ENCODE measurements around the gene CERS6. TPM values are rescaled to one million over a fixed set of nuclear protein-coding genes. Genes with fewer than 3 reads are reported as not detected.
"Not testable (repeated sequence)": the region's sequence is repeated elsewhere in the genome, so short reads cannot be mapped to it uniquely, and the experiment has no call there.

CERS6 gene
- total and polyA plus RNA-seq, 4 donors: 4.3 to 10.6 (median 6.4) TPM

- H3K27ac ChIP-seq (ENCODE audit: low read depth in 1 of 2, low read length in 2 of 2): no peak overlapping the region
- no peak for ATAC-seq (ENCODE audit: low FRiP score)
- no peaks in the 10 kb centered on the region for H3K27me3 ChIP-seq (ENCODE audit: control insufficient read depth in 1 of 2, insufficient read depth in 2 of 2, low read length in 1 of 2)
- no peak overlapping the region for H3K4me3 ChIP-seq (ENCODE audit: low read length in 2 of 2)
- no peaks in the 10 kb centered on the region for H3K36me3 ChIP-seq (ENCODE audit: control insufficient read depth in 1 of 2, insufficient read depth in 2 of 2, low read length in 1 of 2)
- DNase-seq: no peak
- H3K4me1 ChIP-seq (ENCODE audit: control insufficient read depth in 1 of 2, insufficient read depth in 2 of 2, low read length in 2 of 2): peaks cover 3% of the 10 kb centered on the region in 2 donors
- intact Hi-C loops (cut with DNase I): no loop called here
- no peaks in the 10 kb centered on the region for H3K9me3 ChIP-seq (ENCODE audit: control insufficient read depth, low read length)
- 49 to 65% methylated on average over 3 of the region's 3 CpGs for WGBS, 2 donors
Observed at GRCh38 chr2:168652997-168653921, 197.2 kb downstream of the CERS6 start.

- no peaks in the 10 kb centered on the region for H3K36me3 ChIP-seq (ENCODE audit: control insufficient read depth in 1 of 2, insufficient read depth in 2 of 2, low read length in 1 of 2)
- intact Hi-C loops (cut with DNase I): no loop called here
- 93 to 95% methylated on average over 1 of the region's 1 CpG for WGBS, 2 donors
- H3K9me3 ChIP-seq (ENCODE audit: control insufficient read depth, low read length): no peaks in the 10 kb centered on the region
- H3K4me1 ChIP-seq (ENCODE audit: control insufficient read depth in 1 of 2, insufficient read depth in 2 of 2, low read length in 2 of 2): peaks cover 0 to 3% of the 10 kb centered on the region in 2 donors
- no peak overlapping the region for H3K27ac ChIP-seq (ENCODE audit: low read depth in 1 of 2, low read length in 2 of 2)
- DNase-seq (no peak), ATAC-seq (ENCODE audit: low FRiP score) (no peak)
- no peak overlapping the region for H3K4me3 ChIP-seq (ENCODE audit: low read length in 2 of 2)
- H3K27me3 ChIP-seq (ENCODE audit: control insufficient read depth in 1 of 2, insufficient read depth in 2 of 2, low read length in 1 of 2): no peaks in the 10 kb centered on the region
Observed at GRCh38 chr2:168654705-168655104, 198.6 kb downstream of the CERS6 start.

GRCh38 chr2:168655207-168655606 is 199.1 kb downstream of the CERS6 start:
- Histone ChIP-seq H3K27me3 (ENCODE audit: control insufficient read depth in 1 of 2, insufficient read depth in 2 of 2, low read length in 1 of 2) (no peaks in the 10 kb centered on the region), H3K36me3 (ENCODE audit: control insufficient read depth in 1 of 2, insufficient read depth in 2 of 2, low read length in 1 of 2) (no peaks in the 10 kb centered on the region), H3K4me1 (ENCODE audit: control insufficient read depth in 1 of 2, insufficient read depth in 2 of 2, low read length in 2 of 2) (peaks cover 0 to 3% of the 10 kb centered on the region in 2 donors), H3K27ac (ENCODE audit: low read depth in 1 of 2, low read length in 2 of 2) (no peak overlapping the region), H3K4me3 (ENCODE audit: low read length in 2 of 2) (no peak overlapping the region), H3K9me3 (ENCODE audit: control insufficient read depth, low read length) (no peaks in the 10 kb centered on the region)
- DNase-seq: no peak
- 99 to 100% methylated on average over 1 of the region's 1 CpG for WGBS, 2 donors
- intact Hi-C loops (cut with DNase I): no loop called here
- ATAC-seq (ENCODE audit: low FRiP score): no peak

GRCh38 chr2:168657378-168657777 is 201.3 kb downstream of the CERS6 start:
- H3K4me1 ChIP-seq (ENCODE audit: control insufficient read depth in 1 of 2, insufficient read depth in 2 of 2, low read length in 2 of 2); H3K4me3 ChIP-seq (ENCODE audit: low read length in 2 of 2); H3K27me3 ChIP-seq (ENCODE audit: control insufficient read depth in 1 of 2, insufficient read depth in 2 of 2, low read length in 1 of 2); DNase-seq; H3K9me3 ChIP-seq (ENCODE audit: control insufficient read depth, low read length); ATAC-seq (ENCODE audit: low FRiP score); H3K27ac ChIP-seq (ENCODE audit: low read depth in 1 of 2, low read length in 2 of 2); H3K36me3 ChIP-seq (ENCODE audit: control insufficient read depth in 1 of 2, insufficient read depth in 2 of 2, low read length in 1 of 2); intact Hi-C loops (cut with DNase I): not testable (repeated sequence)
- WGBS, 2 donors: 90 to 94% methylated on average over 6 to 22 of the region's 24 CpGs

GRCh38 chr2:168658706-168659105 is 202.6 kb downstream of the CERS6 start:
- H3K4me3 ChIP-seq (ENCODE audit: low read length in 2 of 2): no peak overlapping the region
- ATAC-seq (ENCODE audit: low FRiP score): no peak
- H3K27ac ChIP-seq (ENCODE audit: low read depth in 1 of 2, low read length in 2 of 2): no peak overlapping the region
- H3K9me3 ChIP-seq (ENCODE audit: control insufficient read depth, low read length): no peaks in the 10 kb centered on the region
- DNase-seq: no peak
- H3K36me3 ChIP-seq (ENCODE audit: control insufficient read depth in 1 of 2, insufficient read depth in 2 of 2, low read length in 1 of 2): no peaks in the 10 kb centered on the region
- WGBS, 2 donors: 66 to 67% methylated on average over 4 of the region's 4 CpGs
- H3K27me3 ChIP-seq (ENCODE audit: control insufficient read depth in 1 of 2, insufficient read depth in 2 of 2, low read length in 1 of 2): no peaks in the 10 kb centered on the region
- intact Hi-C loops (cut with DNase I): no loop called here
- no peaks in the 10 kb centered on the region for H3K4me1 ChIP-seq (ENCODE audit: control insufficient read depth in 1 of 2, insufficient read depth in 2 of 2, low read length in 2 of 2)

GRCh38 chr2:168660870-168661862 is 205.1 kb downstream of the CERS6 start:
- H3K27me3 ChIP-seq (ENCODE audit: control insufficient read depth in 1 of 2, insufficient read depth in 2 of 2, low read length in 1 of 2): no peaks in the 10 kb centered on the region
- H3K4me1 ChIP-seq (ENCODE audit: control insufficient read depth in 1 of 2, insufficient read depth in 2 of 2, low read length in 2 of 2): no peaks in the 10 kb centered on the region
- no peaks in the 10 kb centered on the region for H3K9me3 ChIP-seq (ENCODE audit: control insufficient read depth, low read length)
- no peak overlapping the region for H3K27ac ChIP-seq (ENCODE audit: low read depth in 1 of 2, low read length in 2 of 2)
- intact Hi-C loops (cut with DNase I): no loop called here
- peaks cover 0 to 2% of the 10 kb centered on the region in 2 donors for H3K36me3 ChIP-seq (ENCODE audit: control insufficient read depth in 1 of 2, insufficient read depth in 2 of 2, low read length in 1 of 2)
- H3K4me3 ChIP-seq (ENCODE audit: low read length in 2 of 2): no peak overlapping the region
- ATAC-seq (ENCODE audit: low FRiP score): no peak
- no peak for DNase-seq
- 89 to 91% methylated on average over 9 of the region's 9 CpGs for WGBS, 2 donors

- Histone ChIP-seq H3K4me3 (ENCODE audit: low read length in 2 of 2) (no peak overlapping the region), H3K4me1 (ENCODE audit: control insufficient read depth in 1 of 2, insufficient read depth in 2 of 2, low read length in 2 of 2) (no peaks in the 10 kb centered on the region), H3K27ac (ENCODE audit: low read depth in 1 of 2, low read length in 2 of 2) (no peak overlapping the region), H3K27me3 (ENCODE audit: control insufficient read depth in 1 of 2, insufficient read depth in 2 of 2, low read length in 1 of 2) (no peaks in the 10 kb centered on the region), H3K36me3 (ENCODE audit: control insufficient read depth in 1 of 2, insufficient read depth in 2 of 2, low read length in 1 of 2) (peaks cover 0 to 2% of the 10 kb centered on the region in 2 donors), H3K9me3 (ENCODE audit: control insufficient read depth, low read length) (no peaks in the 10 kb centered on the region)
- intact Hi-C loops (cut with DNase I): no loop called here
- no peak for DNase-seq
- ATAC-seq (ENCODE audit: low FRiP score): no peak
- 71 to 76% methylated on average over 3 of the region's 3 CpGs for WGBS, 2 donors
Observed at GRCh38 chr2:168661863-168662256, 205.8 kb downstream of the CERS6 start.

- DNase-seq: no peak
- no peak for ATAC-seq (ENCODE audit: low FRiP score)
- peaks cover 0 to 2% of the 10 kb centered on the region in 2 donors for H3K36me3 ChIP-seq (ENCODE audit: control insufficient read depth in 1 of 2, insufficient read depth in 2 of 2, low read length in 1 of 2)
- H3K4me1 ChIP-seq (ENCODE audit: control insufficient read depth in 1 of 2, insufficient read depth in 2 of 2, low read length in 2 of 2): no peaks in the 10 kb centered on the region
- intact Hi-C loops (cut with DNase I): no loop called here
- no peak overlapping the region for H3K4me3 ChIP-seq (ENCODE audit: low read length in 2 of 2)
- no peaks in the 10 kb centered on the region for H3K9me3 ChIP-seq (ENCODE audit: control insufficient read depth, low read length)
- H3K27ac ChIP-seq (ENCODE audit: low read depth in 1 of 2, low read length in 2 of 2): no peak overlapping the region
- no peaks in the 10 kb centered on the region for H3K27me3 ChIP-seq (ENCODE audit: control insufficient read depth in 1 of 2, insufficient read depth in 2 of 2, low read length in 1 of 2)
- 91 to 95% methylated on average over 7 of the region's 7 CpGs for WGBS, 2 donors
Observed at GRCh38 chr2:168662651-168663208, 206.7 kb downstream of the CERS6 start.
